K562 (cell line): ENCODE measurements around the gene PPT1. TPM values are rescaled to one million over a fixed set of nuclear protein-coding genes. Genes with fewer than 3 reads are reported as not detected.

Source experiments
- BCL6 ChIP-seq: fragments of 250-450 bp; sonication (Bioruptor Pico); IDR thresholded peaks from 2 replicates; pipeline ENCODE4 v1.4.0; 2020
- ETV1 ChIP-seq: fragments of 450-650 bp; conservative IDR thresholded peaks from 2 replicates; pipeline ENCODE4 v1.6.1; 2016; ENCODE audit warnings: missing genetic modification characterization, control low read depth, low read depth, missing compliant biosample characterization
- MCM2 ChIP-seq: fragments of 450-650 bp; IDR thresholded peaks from 2 replicates; pipeline ENCODE4 v1.6.1; 2017; ENCODE audit warnings: low read depth, mild to moderate bottlenecking
- MTF1 ChIP-seq: fragments of 250-450 bp; sonication (Bioruptor Pico); IDR thresholded peaks from 2 replicates; pipeline ENCODE4 v1.9.0; 2021; ENCODE audit warnings: moderate library complexity, mild to moderate bottlenecking, inconsistent platforms, borderline replicate concordance
- XRCC5 ChIP-seq: fragments of 200-400 bp; formaldehyde crosslinking; IDR thresholded peaks from 2 replicates; pipeline ENCODE4 v1.6.1; 2017; ENCODE audit warnings: low read depth, mild to moderate bottlenecking, low read length
- ZNF134 ChIP-seq: fragments of 250-450 bp; sonication (Bioruptor Pico); conservative IDR thresholded peaks from 2 replicates; pipeline ENCODE4 v1.4.0; 2020
- ZNF184 ChIP-seq: sonication (generic); formaldehyde crosslinking; IDR thresholded peaks from 2 replicates; pipeline ENCODE4 v1.5.0; 2020; ENCODE audit warnings: missing genetic modification reagents
- ZNF444 ChIP-seq: fragments of 250-450 bp; sonication (Bioruptor Pico); IDR thresholded peaks from 2 replicates; pipeline ENCODE4 v1.4.0; 2020; ENCODE audit warnings: mild to moderate bottlenecking, moderate library complexity
- polyA plus RNA-seq, 8 experiments: library from polyadenylated mRNA; depleted of rRNA in 4 of 8; stranded (reverse) in 5 of 8; unstranded in 3 of 8; fragments of >200 nt; fragmentation: Nextera tagmentation in 2 of 8; fragmentation: Illumina TruSeq in 1 of 8; extraction: Ambion mirVana in 2 of 8; extraction: Trizol in 1 of 8; gene quantifications; 2 replicates each; pipeline versions ENCODE4 v1.2.1 to v1.2.3, GENCODE V29; 2011 to 2014; ENCODE audit warnings: inconsistent platforms in 1 of 8, missing spikeins in 1 of 8
- total RNA-seq, 7 experiments: library from RNA; depleted of rRNA in 6 of 7; stranded (reverse); fragments of >200 nt in 6 of 7; fragmentation: Illumina TruSeq in 2 of 7; extraction: Trizol in 2 of 7; gene quantifications; 2 replicates each; pipeline versions ENCODE4 v1.2.1 to v1.2.3, GENCODE V29; 2011 to 2021; ENCODE audit warnings: low replicate concordance in 1 of 7
- TF ChIP-seq, protein P1 (sequence below), 3 experiments: IDR thresholded peaks in 2 of 3; conservative IDR thresholded peaks in 1 of 3; 2 replicates each; pipeline ENCODE4 v1.5.1; 2011 to 2012; ENCODE audit warnings: low read length in 3 of 3, mild to moderate bottlenecking in 3 of 3, control low read depth in 2 of 3, improper control_type of control experiment in 1 of 3, inconsistent platforms in 1 of 3, low read depth in 1 of 3, mixed read lengths in 1 of 3, moderate library complexity in 1 of 3; ENCODE audit not compliant: insufficient read depth in 2 of 3
- TF ChIP-seq, protein P2 (sequence below): fragments of 450-650 bp; formaldehyde crosslinking; IDR thresholded peaks from 2 replicates; pipeline ENCODE4 v1.4.0; 2020; ENCODE audit warnings: mild to moderate bottlenecking, moderate library complexity
- TF ChIP-seq, protein P3 (sequence below): sonication (generic); formaldehyde crosslinking; IDR thresholded peaks from 2 replicates; pipeline ENCODE4 v1.8.0; 2022; ENCODE audit warnings: mild to moderate bottlenecking, missing genetic modification reagents
- TF ChIP-seq, protein P4 (sequence below): fragments of 450-650 bp; IDR thresholded peaks from 2 replicates; pipeline ENCODE4 v1.6.1; 2016; ENCODE audit warnings: low read depth, mild to moderate bottlenecking, moderate library complexity
- TF ChIP-seq, protein P5 (sequence below), 3 experiments: fragments of 200-800 bp in 1 of 3; sonication (Bioruptor generic) in 1 of 3; sonication (generic) in 1 of 3; formaldehyde crosslinking in 1 of 3; IDR thresholded peaks; 2 replicates each; pipeline versions ENCODE4 v1.6.1 to v1.8.0; 2016 to 2022; ENCODE audit warnings: mild to moderate bottlenecking in 2 of 3, missing compliant biosample characterization in 2 of 3, missing genetic modification characterization in 2 of 3, missing genetic modification reagents in 1 of 3
- TF ChIP-seq, protein P6 (sequence below): fragments of 450-650 bp; IDR thresholded peaks from 2 replicates; pipeline ENCODE4 v1.6.1; 2017; ENCODE audit warnings: mild to moderate bottlenecking, moderate library complexity

Gene PPT1
- total and polyA plus RNA-seq, 9 of the 15 experiments (the other 6 are each of a cell fraction or from before 2014, with no cell fraction given), result 72.2 to 285 (median 143) TPM

DNA sequence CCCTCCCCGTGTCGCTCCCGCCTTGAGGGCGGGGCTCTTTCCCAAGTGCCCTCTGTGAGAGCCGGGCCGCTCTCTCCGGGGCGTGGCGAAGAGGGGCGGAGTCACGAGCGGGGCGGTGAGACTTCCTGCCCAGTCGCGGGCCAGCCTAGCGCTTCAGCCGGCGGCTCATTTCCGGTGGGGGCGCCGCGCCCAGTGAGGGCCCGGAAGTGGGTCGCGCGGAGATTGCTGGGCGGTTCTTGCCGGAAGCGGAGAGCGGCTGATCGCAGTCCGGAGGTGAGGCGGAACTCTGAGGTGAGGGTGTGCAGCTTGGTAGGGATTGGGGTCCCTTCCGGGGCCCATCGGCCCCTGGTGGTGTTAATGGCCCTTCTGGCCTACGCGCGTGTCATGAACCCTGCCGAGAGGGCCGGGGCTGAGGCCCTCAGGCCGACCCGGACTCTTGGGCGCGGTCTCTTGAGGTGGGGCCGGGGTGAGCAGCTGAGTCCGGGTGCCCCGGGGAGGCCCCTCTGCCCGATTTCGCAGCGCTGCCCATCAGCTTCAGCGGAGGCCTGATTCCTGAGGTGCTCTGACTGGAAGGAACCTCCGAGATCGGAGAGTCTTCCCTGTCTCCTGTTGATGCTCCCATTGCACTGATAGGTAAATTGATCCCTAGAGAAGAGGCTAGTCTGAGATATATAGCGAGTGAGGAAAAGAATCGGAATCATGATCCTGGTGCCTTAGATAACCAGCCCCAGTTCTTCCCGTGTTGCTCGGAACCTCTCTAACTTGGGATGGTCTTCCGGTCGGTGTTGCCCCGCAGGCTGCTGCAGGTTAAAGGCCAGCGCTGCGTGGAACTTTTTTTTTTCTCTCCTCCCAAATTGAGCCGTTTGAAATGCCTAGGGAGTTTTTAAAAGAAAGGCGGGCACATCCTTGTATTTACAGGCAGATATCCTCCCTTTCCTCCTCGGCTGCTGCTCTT is 56.3 kb downstream of the PPT1 start, which contains the start of gene CAP1 (continued):
- TF ChIP-seq, protein P1, sequence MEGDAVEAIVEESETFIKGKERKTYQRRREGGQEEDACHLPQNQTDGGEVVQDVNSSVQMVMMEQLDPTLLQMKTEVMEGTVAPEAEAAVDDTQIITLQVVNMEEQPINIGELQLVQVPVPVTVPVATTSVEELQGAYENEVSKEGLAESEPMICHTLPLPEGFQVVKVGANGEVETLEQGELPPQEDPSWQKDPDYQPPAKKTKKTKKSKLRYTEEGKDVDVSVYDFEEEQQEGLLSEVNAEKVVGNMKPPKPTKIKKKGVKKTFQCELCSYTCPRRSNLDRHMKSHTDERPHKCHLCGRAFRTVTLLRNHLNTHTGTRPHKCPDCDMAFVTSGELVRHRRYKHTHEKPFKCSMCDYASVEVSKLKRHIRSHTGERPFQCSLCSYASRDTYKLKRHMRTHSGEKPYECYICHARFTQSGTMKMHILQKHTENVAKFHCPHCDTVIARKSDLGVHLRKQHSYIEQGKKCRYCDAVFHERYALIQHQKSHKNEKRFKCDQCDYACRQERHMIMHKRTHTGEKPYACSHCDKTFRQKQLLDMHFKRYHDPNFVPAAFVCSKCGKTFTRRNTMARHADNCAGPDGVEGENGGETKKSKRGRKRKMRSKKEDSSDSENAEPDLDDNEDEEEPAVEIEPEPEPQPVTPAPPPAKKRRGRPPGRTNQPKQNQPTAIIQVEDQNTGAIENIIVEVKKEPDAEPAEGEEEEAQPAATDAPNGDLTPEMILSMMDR (IDR thresholded peaks at IDR 0.05 in 2 of 3, conservative IDR thresholded peaks at IDR 0.05 in 1 of 3; ENCODE audit: insufficient read depth in 2 of 3, low read depth in 1 of 3, low read length in 3 of 3), result peak in 1 of 3 experiments; percentile 20; a peak in 2 of 6 replicates
- 0 out of 2 replicates have a peak, but pooled peaks have one; percentile 18 for TF ChIP-seq ZNF134 (CRISPR knock-in tag)
- TF ChIP-seq BCL6 (CRISPR knock-in tag), result no peak
- no peak for TF ChIP-seq XRCC5
- TF ChIP-seq, protein P2, sequence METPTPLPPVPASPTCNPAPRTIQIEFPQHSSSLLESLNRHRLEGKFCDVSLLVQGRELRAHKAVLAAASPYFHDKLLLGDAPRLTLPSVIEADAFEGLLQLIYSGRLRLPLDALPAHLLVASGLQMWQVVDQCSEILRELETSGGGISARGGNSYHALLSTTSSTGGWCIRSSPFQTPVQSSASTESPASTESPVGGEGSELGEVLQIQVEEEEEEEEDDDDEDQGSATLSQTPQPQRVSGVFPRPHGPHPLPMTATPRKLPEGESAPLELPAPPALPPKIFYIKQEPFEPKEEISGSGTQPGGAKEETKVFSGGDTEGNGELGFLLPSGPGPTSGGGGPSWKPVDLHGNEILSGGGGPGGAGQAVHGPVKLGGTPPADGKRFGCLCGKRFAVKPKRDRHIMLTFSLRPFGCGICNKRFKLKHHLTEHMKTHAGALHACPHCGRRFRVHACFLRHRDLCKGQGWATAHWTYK (CRISPR knock-in tag), result no peak
- TF ChIP-seq, protein P3, sequence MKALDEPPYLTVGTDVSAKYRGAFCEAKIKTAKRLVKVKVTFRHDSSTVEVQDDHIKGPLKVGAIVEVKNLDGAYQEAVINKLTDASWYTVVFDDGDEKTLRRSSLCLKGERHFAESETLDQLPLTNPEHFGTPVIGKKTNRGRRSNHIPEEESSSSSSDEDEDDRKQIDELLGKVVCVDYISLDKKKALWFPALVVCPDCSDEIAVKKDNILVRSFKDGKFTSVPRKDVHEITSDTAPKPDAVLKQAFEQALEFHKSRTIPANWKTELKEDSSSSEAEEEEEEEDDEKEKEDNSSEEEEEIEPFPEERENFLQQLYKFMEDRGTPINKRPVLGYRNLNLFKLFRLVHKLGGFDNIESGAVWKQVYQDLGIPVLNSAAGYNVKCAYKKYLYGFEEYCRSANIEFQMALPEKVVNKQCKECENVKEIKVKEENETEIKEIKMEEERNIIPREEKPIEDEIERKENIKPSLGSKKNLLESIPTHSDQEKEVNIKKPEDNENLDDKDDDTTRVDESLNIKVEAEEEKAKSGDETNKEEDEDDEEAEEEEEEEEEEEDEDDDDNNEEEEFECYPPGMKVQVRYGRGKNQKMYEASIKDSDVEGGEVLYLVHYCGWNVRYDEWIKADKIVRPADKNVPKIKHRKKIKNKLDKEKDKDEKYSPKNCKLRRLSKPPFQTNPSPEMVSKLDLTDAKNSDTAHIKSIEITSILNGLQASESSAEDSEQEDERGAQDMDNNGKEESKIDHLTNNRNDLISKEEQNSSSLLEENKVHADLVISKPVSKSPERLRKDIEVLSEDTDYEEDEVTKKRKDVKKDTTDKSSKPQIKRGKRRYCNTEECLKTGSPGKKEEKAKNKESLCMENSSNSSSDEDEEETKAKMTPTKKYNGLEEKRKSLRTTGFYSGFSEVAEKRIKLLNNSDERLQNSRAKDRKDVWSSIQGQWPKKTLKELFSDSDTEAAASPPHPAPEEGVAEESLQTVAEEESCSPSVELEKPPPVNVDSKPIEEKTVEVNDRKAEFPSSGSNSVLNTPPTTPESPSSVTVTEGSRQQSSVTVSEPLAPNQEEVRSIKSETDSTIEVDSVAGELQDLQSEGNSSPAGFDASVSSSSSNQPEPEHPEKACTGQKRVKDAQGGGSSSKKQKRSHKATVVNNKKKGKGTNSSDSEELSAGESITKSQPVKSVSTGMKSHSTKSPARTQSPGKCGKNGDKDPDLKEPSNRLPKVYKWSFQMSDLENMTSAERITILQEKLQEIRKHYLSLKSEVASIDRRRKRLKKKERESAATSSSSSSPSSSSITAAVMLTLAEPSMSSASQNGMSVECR (CRISPR knock-in tag), result peak; percentile 44
- TF ChIP-seq, protein P4, sequence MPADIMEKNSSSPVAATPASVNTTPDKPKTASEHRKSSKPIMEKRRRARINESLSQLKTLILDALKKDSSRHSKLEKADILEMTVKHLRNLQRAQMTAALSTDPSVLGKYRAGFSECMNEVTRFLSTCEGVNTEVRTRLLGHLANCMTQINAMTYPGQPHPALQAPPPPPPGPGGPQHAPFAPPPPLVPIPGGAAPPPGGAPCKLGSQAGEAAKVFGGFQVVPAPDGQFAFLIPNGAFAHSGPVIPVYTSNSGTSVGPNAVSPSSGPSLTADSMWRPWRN, result no peak
- no peak for TF ChIP-seq ZNF444 (CRISPR knock-in tag)
- TF ChIP-seq, protein P5, sequence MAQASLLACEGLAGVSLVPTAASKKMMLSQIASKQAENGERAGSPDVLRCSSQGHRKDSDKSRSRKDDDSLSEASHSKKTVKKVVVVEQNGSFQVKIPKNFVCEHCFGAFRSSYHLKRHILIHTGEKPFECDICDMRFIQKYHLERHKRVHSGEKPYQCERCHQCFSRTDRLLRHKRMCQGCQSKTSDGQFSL (CRISPR knock-in tag; IDR thresholded peaks at IDR 0.05), result peak; percentile 70
- TF ChIP-seq, protein P5 (tag; IDR thresholded peaks at IDR 0.05), result no peak
- TF ChIP-seq MTF1 (CRISPR knock-in tag), result no peak
- TF ChIP-seq ETV1, result peak; percentile 99
- TF ChIP-seq, protein P6, sequence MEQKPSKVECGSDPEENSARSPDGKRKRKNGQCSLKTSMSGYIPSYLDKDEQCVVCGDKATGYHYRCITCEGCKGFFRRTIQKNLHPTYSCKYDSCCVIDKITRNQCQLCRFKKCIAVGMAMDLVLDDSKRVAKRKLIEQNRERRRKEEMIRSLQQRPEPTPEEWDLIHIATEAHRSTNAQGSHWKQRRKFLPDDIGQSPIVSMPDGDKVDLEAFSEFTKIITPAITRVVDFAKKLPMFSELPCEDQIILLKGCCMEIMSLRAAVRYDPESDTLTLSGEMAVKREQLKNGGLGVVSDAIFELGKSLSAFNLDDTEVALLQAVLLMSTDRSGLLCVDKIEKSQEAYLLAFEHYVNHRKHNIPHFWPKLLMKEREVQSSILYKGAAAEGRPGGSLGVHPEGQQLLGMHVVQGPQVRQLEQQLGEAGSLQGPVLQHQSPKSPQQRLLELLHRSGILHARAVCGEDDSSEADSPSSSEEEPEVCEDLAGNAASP, result no peak
- TF ChIP-seq ZNF184 (CRISPR knock-in tag), result no peak
- TF ChIP-seq MCM2, result no peak
